Parathyroid adenoma (tissue), 2 donors: ENCODE results near the gene CFAP54.

ENCODE experiments used
- H2AFZ ChIP-seq: fragments of 300-600 bp; sonication (generic); one replicate; pipeline ENCODE4 v1.7.0; 2017; ENCODE audit warnings: antibody characterized with exemption, mild to moderate bottlenecking
- H3K27ac ChIP-seq: fragments of 300-600 bp; sonication (generic); one replicate; pipeline ENCODE4 v1.7.0; 2017
- H3K27me3 ChIP-seq: fragments of 300-600 bp; sonication (generic); one replicate; pipeline ENCODE4 v1.7.0; 2017; ENCODE audit warnings: low read length; ENCODE audit not compliant: control insufficient read depth, insufficient read depth
- H3K36me3 ChIP-seq: fragments of 300-600 bp; sonication (generic); one replicate; pipeline ENCODE4 v1.7.0; 2017; ENCODE audit warnings: low read length; ENCODE audit not compliant: control insufficient read depth, insufficient read depth
- H3K4me1 ChIP-seq: fragments of 300-600 bp; sonication (generic); one replicate; pipeline ENCODE4 v1.7.0; 2017; ENCODE audit warnings: control low read depth
- H3K4me2 ChIP-seq: fragments of 300-600 bp; sonication (generic); one replicate; pipeline ENCODE4 v1.7.0; 2017; ENCODE audit warnings: low read length
- H3K4me3 ChIP-seq: fragments of 300-600 bp; sonication (generic); one replicate; pipeline ENCODE4 v1.7.0; 2017; ENCODE audit warnings: low read depth, low read length
- H3K79me2 ChIP-seq: fragments of 300-600 bp; sonication (generic); one replicate; pipeline ENCODE4 v1.7.0; 2017; ENCODE audit warnings: control low read depth
- H3K9ac ChIP-seq: fragments of 300-600 bp; sonication (generic); one replicate; pipeline ENCODE4 v1.7.0; 2017; ENCODE audit warnings: mild to moderate bottlenecking
- H3K9me3 ChIP-seq: fragments of 300-600 bp; sonication (generic); one replicate; pipeline ENCODE4 v1.7.0; 2017; ENCODE audit warnings: low read length; ENCODE audit not compliant: control insufficient read depth
- TF ChIP-seq, protein P1 (sequence below): fragments of 300-600 bp; sonication (generic); IDR thresholded peaks from one replicate; pipeline ENCODE4 v1.7.0; 2017; ENCODE audit warnings: antibody characterized with exemption, mild to moderate bottlenecking
- donor health status: primary hyperparathyroidism.

The CFAP54 gene

DNA sequence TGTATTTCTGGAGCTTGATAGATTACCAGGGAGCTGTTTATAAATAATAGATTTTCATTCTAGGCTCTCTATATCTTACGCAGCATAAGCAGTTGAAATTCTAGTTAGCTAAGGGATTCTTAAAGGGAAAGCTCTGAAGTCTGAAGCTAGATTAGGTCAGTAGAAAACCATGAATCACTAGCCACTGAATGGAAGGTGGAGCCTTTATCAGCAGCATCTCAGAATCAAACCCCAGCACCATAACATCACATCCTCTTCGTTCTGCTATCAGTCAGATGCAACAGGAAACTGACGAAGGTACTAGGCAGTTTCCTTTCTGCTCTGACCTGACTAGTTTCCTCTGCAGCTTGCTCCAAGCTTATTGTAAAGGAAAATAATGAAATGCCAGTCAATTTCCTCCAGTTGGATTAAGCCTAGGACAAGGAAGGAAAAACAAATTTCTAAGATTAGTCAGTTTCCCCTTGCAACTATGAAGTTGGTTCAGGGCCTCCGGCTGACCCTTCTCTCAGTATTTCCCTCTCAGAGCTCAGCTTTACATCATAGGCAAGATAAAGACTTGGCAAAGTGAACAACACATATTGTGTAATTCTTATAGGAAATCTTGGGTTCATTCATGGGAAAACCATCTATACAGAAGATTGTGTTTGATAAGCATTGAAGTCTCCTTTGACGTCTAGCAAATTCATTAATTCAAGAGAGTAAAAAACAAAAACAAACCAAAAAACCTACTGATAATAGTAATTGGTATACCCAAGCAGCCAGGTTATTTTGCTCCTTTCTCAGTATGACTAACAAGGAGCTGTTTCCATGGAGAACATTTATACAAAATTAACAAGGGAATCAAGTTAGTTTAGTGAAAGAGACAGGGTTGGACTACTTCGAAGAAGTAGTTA lies 43.4 kb upstream of the CFAP54 start:
- no peaks in the 10 kb centered on the region for H3K4me1 ChIP-seq
- TF ChIP-seq, protein P1, sequence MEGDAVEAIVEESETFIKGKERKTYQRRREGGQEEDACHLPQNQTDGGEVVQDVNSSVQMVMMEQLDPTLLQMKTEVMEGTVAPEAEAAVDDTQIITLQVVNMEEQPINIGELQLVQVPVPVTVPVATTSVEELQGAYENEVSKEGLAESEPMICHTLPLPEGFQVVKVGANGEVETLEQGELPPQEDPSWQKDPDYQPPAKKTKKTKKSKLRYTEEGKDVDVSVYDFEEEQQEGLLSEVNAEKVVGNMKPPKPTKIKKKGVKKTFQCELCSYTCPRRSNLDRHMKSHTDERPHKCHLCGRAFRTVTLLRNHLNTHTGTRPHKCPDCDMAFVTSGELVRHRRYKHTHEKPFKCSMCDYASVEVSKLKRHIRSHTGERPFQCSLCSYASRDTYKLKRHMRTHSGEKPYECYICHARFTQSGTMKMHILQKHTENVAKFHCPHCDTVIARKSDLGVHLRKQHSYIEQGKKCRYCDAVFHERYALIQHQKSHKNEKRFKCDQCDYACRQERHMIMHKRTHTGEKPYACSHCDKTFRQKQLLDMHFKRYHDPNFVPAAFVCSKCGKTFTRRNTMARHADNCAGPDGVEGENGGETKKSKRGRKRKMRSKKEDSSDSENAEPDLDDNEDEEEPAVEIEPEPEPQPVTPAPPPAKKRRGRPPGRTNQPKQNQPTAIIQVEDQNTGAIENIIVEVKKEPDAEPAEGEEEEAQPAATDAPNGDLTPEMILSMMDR, result no peak
- no peaks in the 10 kb centered on the region for H3K36me3 ChIP-seq
- no peaks in the 10 kb centered on the region for H3K79me2 ChIP-seq
- no peak overlapping the region for H3K9ac ChIP-seq
- H3K4me3 ChIP-seq, result no peak overlapping the region
- peak overlapping the region; percentile 80 for H3K27ac ChIP-seq
- H3K27me3 ChIP-seq, result no peaks in the 10 kb centered on the region
- H3K4me2 ChIP-seq, result no peak overlapping the region
- peak overlapping the region; percentile 29 for H2AFZ ChIP-seq
- no peaks in the 10 kb centered on the region for H3K9me3 ChIP-seq

DNA sequence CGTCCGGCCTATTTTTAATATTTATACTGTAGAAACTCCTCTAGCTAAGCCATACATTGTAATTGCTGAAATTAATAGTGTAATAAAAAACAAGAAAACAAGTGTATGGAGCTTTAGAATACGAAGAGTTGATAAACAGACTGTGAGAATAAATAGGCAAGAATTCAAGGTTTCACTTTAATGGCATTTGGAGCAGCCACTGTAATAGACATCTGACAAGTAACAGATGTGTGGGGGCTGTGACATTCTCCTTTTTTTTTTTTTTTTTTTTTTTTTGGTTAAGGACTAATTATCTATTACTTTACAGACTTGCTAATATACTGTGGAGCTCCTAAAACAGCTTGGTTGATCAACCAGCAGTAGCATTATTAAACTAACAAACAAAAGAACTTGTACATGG lies 42.1 kb upstream of the CFAP54 start:
- no peak overlapping the region for H3K4me2 ChIP-seq
- no peak overlapping the region for H3K9ac ChIP-seq
- no peaks in the 10 kb centered on the region for H3K79me2 ChIP-seq
- TF ChIP-seq, protein P1, result no peak
- H3K4me1 ChIP-seq, result no peaks in the 10 kb centered on the region
- H3K27ac ChIP-seq, result no peak overlapping the region
- H3K9me3 ChIP-seq, result no peaks in the 10 kb centered on the region
- H3K27me3 ChIP-seq, result no peaks in the 10 kb centered on the region
- H2AFZ ChIP-seq, result no peak overlapping the region
- no peak overlapping the region for H3K4me3 ChIP-seq
- no peaks in the 10 kb centered on the region for H3K36me3 ChIP-seq

DNA sequence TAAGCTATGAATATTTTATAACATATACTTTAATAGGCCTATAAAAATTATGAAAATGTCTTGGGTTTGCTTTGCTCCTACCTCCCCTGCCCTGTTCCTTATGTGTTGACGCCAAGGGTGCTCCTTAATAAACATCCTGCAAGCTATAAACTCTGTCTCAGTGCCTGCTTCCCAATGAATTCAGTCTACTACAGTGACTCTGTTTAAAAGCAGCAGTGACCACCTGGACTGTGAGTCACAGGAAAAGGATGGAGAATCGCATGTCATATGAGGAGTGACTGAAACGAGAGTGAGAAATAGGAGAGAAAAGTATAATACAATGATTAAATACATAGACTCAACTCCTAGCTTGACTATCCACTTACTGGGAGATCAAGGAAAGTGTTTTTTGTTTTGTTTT lies 41.1 kb upstream of the CFAP54 start:
- no peak overlapping the region for H2AFZ ChIP-seq
- H3K27ac ChIP-seq, result no peak overlapping the region
- no peak overlapping the region for H3K4me3 ChIP-seq

DNA sequence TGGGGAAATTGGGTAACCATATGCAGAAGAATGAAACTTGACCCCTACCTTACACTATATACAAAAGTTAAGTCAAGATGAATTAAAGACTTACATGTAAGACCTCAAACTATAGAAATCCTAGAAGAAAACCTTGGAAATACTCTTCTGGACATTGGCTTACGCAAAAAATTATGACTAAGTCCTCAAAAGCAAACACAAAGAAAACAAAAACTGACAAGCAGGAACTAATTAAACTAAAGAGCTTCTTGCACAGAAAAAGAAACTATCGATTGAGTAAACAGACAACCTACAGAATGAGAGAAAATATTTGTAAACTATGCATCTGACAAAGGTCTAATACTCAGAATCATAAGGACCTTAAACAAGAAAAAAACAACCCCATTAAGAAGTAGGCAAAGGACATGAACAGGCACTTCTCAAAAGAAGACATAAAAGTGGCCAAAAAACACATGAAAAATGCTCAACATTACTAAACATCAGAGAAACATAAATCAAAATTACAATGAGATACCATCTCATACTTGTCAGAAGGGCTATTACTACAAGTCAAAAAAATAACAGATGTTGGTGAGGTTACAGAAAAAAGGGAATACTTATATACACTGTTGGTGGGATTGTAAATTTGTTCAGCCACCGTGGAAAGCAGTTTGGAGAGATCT lies 37.0 kb upstream of the CFAP54 start:
- no peak overlapping the region for H3K4me3 ChIP-seq
- H3K9me3 ChIP-seq, result no peaks in the 10 kb centered on the region
- H3K36me3 ChIP-seq, result no peaks in the 10 kb centered on the region
- H3K27me3 ChIP-seq, result no peaks in the 10 kb centered on the region
- no peaks in the 10 kb centered on the region for H3K79me2 ChIP-seq
- H3K4me2 ChIP-seq, result no peak overlapping the region
- no peak overlapping the region for H2AFZ ChIP-seq
- no peak overlapping the region for H3K9ac ChIP-seq
- no peaks in the 10 kb centered on the region for H3K4me1 ChIP-seq
- TF ChIP-seq, protein P1, result no peak
- H3K27ac ChIP-seq, result no peak overlapping the region

More for the DNA sequence above, 41.1 kb upstream of the CFAP54 start:
- no peaks in the 10 kb centered on the region for H3K4me1 ChIP-seq
- H3K36me3 ChIP-seq, result no peaks in the 10 kb centered on the region
- TF ChIP-seq, protein P1, result no peak
- no peak overlapping the region for H3K9ac ChIP-seq
- no peaks in the 10 kb centered on the region for H3K9me3 ChIP-seq
- no peak overlapping the region for H3K4me2 ChIP-seq
- H3K27me3 ChIP-seq, result no peaks in the 10 kb centered on the region
- no peaks in the 10 kb centered on the region for H3K79me2 ChIP-seq
